Measurements from ENCODE around the gene IRGC. TPM values are rescaled to one million over a fixed set of nuclear protein-coding genes. Genes with fewer than 3 reads are reported as not detected.
"Not testable (repeated sequence)": the region's sequence is repeated elsewhere in the genome, so short reads cannot be mapped to it uniquely, and the experiment has no call there.

Gene IRGC
- total RNA-seq, 4 donors from 2014 or later = not detected

GRCh38 chr19:43755256-43755801 lies 39.5 kb downstream of the IRGC start:
- WGBS = under 1% methylated on average over 25 of the region's 28 CpGs
- H3K36me3 ChIP-seq = peaks cover 0 to 16% (median 10%) of the 10 kb centered on the region in 4 donors
- H3K4me3 ChIP-seq = peak overlapping the region; percentile 73 to 86 (median 76)
- H3K27me3 ChIP-seq = no peaks in the 10 kb centered on the region
- peaks cover 18 to 41% (median 34%) of the 10 kb centered on the region in 4 donors for H3K4me1 ChIP-seq
- no peak for DNase-seq (ENCODE audit: extremely low spot score)
- H3K27ac ChIP-seq (replicated peaks in 1 of 4) = peak overlapping the region; percentile 98 to 99 (median 99)
- intact Hi-C loops (cut with DNase I) = no loop called here
- TF ChIP-seq POLR2AphosphoS5 (IDR thresholded peaks at IDR 0.05) (peak in 1 of 2 donors; percentile 53), CTCF (IDR thresholded peaks at IDR 0.05) (no peak), POLR2A (IDR thresholded peaks at IDR 0.05; ENCODE audit: low read depth) (no peak)
- no peaks in the 10 kb centered on the region for H3K9me3 ChIP-seq

GRCh38 chr19:43759515-43759914 lies 43.6 kb downstream of the IRGC start:
- H3K36me3 ChIP-seq = no peaks in the 10 kb centered on the region
- no peaks in the 10 kb centered on the region for H3K27me3 ChIP-seq
- H3K4me3 ChIP-seq = no peak overlapping the region
- intact Hi-C loops (cut with DNase I) = no loop called here
- no peaks in the 10 kb centered on the region for H3K9me3 ChIP-seq
- TF ChIP-seq EP300 (IDR thresholded peaks at IDR 0.05) = no peak
- no peak for TF ChIP-seq POLR2A (IDR thresholded peaks at IDR 0.05; ENCODE audit: low read depth)
- no peak for TF ChIP-seq POLR2AphosphoS5 (IDR thresholded peaks at IDR 0.05)
- TF ChIP-seq CTCF (IDR thresholded peaks at IDR 0.05) = no peak
- peaks cover 4 to 20% (median 16%) of the 10 kb centered on the region in 4 donors for H3K4me1 ChIP-seq
- no peak for DNase-seq (ENCODE audit: extremely low spot score)
- 67% methylated on average over 5 of the region's 5 CpGs for WGBS
- no peak overlapping the region for H3K27ac ChIP-seq (replicated peaks in 1 of 4)

DNA sequence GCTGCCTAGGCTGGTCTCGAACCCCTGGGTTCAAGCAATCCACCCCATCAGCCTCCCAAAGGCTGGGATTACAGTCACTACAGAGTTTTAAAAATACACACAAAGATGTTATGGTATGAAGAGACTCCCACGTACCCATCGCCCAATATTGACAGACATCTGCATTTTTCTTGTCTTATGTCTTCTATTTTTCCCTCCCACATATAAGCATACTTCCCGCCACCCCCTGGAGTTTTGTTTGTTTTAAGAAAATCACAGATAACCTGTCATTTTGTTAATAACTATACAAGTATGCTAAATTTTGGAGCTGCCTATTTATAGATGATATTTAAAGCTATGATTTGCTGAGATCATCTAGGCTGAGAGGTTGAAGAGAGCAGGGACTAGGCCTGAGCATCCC lies 45.1 kb downstream of the IRGC start:
- Histone ChIP-seq H3K27ac (replicated peaks in 1 of 4) (no peak overlapping the region), H3K4me3 (no peak overlapping the region), H3K27me3 (no peaks in the 10 kb centered on the region), H3K36me3 (no peaks in the 10 kb centered on the region), H3K4me1 (peaks cover under 1 to 24% (median 16%) of the 10 kb centered on the region in 4 donors), H3K9me3 (no peaks in the 10 kb centered on the region)
- no peak for DNase-seq (ENCODE audit: extremely low spot score)
- 84% methylated on average over 4 of the region's 4 CpGs for WGBS
- intact Hi-C loops (cut with DNase I) = no loop called here
- TF ChIP-seq CTCF (IDR thresholded peaks at IDR 0.05) (no peak), POLR2AphosphoS5 (IDR thresholded peaks at IDR 0.05) (no peak), EP300 (IDR thresholded peaks at IDR 0.05) (no peak), POLR2A (IDR thresholded peaks at IDR 0.05; ENCODE audit: low read depth) (no peak)

DNA sequence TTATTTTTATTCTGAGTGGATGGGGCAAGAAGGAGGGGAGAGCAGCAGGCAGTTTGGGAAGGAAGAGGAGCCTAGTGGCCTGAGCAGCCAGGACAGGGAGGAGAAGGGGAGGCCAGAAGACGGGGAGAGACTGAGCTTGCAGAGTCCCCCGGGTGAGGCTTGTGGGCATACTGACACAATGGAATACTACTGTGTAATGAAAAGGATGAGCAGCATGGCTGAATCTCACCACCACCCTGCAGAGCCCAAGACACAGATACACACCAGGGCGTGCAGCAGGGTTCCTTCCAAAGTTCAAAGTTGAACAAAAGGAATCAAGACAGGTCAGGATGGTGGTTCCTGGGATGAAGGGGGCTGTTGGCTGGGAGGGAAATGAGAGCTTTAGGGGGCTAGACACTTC lies 46.9 kb downstream of the IRGC start:
- peaks cover 0 to 25% (median 19%) of the 10 kb centered on the region in 4 donors for H3K4me1 ChIP-seq
- H3K27ac ChIP-seq (replicated peaks in 1 of 4) = no peak overlapping the region
- no peak overlapping the region for H3K4me3 ChIP-seq
- TF ChIP-seq POLR2A (IDR thresholded peaks at IDR 0.05; ENCODE audit: low read depth) (no peak), POLR2AphosphoS5 (IDR thresholded peaks at IDR 0.05) (no peak), CTCF (IDR thresholded peaks at IDR 0.05) (no peak), EP300 (IDR thresholded peaks at IDR 0.05) (no peak)
- intact Hi-C loops (cut with DNase I) = no loop called here
- H3K9me3 ChIP-seq = no peaks in the 10 kb centered on the region
- no peak for DNase-seq (ENCODE audit: extremely low spot score)
- peaks cover 0 to 5% (median 0%) of the 10 kb centered on the region in 4 donors for H3K27me3 ChIP-seq
- H3K36me3 ChIP-seq = no peaks in the 10 kb centered on the region
- WGBS = 88% methylated on average over 3 of the region's 3 CpGs

DNA sequence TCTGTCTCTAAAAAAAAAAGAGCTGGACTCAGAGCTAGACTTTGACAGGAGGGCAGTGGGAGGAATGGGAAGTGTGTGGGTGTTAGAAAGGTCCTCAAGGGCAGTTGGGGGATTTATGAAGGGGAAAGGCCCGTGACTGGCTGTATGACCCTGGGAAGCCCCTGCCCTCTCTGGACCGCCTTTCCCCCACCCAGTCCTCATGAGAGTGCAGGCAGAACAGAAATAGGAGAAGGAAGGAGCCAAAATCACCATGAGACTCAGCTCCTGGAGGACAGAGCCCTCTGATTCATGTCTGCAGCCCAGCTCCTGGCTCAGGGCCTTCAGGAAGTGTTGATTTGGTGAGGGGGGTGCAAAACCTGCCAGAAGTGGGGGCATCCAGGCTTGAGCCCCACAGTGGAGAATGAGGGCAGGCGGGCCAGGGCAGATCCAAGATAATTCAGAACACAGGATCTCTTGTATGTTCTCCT lies 47.6 kb downstream of the IRGC start:
- intact Hi-C loops (cut with DNase I) = no loop called here
- peaks cover 0 to 25% (median 19%) of the 10 kb centered on the region in 4 donors for H3K4me1 ChIP-seq
- no peaks in the 10 kb centered on the region for H3K9me3 ChIP-seq
- DNase-seq (ENCODE audit: extremely low spot score) = no peak
- H3K4me3 ChIP-seq = no peak overlapping the region
- H3K27me3 ChIP-seq = peaks cover 0 to 5% (median 0%) of the 10 kb centered on the region in 4 donors
- peak overlapping the region in 1 of 4 donors; percentile 46 for H3K27ac ChIP-seq (replicated peaks in 1 of 4)
- 55% methylated on average over 3 of the region's 3 CpGs for WGBS
- no peak for TF ChIP-seq EP300 (IDR thresholded peaks at IDR 0.05)
- no peak for TF ChIP-seq CTCF (IDR thresholded peaks at IDR 0.05)
- TF ChIP-seq POLR2A (IDR thresholded peaks at IDR 0.05; ENCODE audit: low read depth) = no peak
- no peak for TF ChIP-seq POLR2AphosphoS5 (IDR thresholded peaks at IDR 0.05)
- no peaks in the 10 kb centered on the region for H3K36me3 ChIP-seq

GRCh38 chr19:43764684-43765083 lies 48.8 kb downstream of the IRGC start:
- peak overlapping the region; percentile 48 to 75 (median 62) for H3K27ac ChIP-seq (replicated peaks in 1 of 4)

More at GRCh38 chr19:43764684-43765083, 48.8 kb downstream of the IRGC start:
- H3K27me3 ChIP-seq; intact Hi-C loops (cut with DNase I); H3K36me3 ChIP-seq; DNase-seq (ENCODE audit: extremely low spot score); H3K4me3 ChIP-seq; H3K9me3 ChIP-seq: not testable (repeated sequence)
- H3K4me1 ChIP-seq = peaks cover 0 to 25% (median 19%) of the 10 kb centered on the region in 4 donors
- WGBS = 72% methylated on average over 8 of the region's 8 CpGs

Measured in esophagus muscularis mucosa (tissue), 4 donors.